Spleen (tissue), 11 donors: Measurements from ENCODE around the gene SKIC2. TPM values are rescaled to one million over a fixed set of nuclear protein-coding genes. Genes with fewer than 3 reads are reported as not detected.

Experiments
- DNase-seq: peaks from one replicate; pipeline ENCODE4 v3.0.0-alpha.2; 2020
- H3K27ac ChIP-seq, 8 donors: fragments of 200-600 bp; sonication (generic) in 7 of 8; 1 replicate in 4 of 8; 2 replicates in 4 of 8; pipeline versions ENCODE4 v1.5.0 to v1.8.0; 2016 to 2021; ENCODE audit warnings: inconsistent platforms in 4 of 8, mild to moderate bottlenecking in 4 of 8, moderate library complexity in 1 of 8
- H3K27me3 ChIP-seq, 7 donors: fragments of 200-600 bp; sonication (generic) in 6 of 7; replicated peaks in 1 of 7; 1 replicate in 4 of 7; 2 replicates in 3 of 7; pipeline versions ENCODE4 v1.5.0 to v1.8.0; 2016 to 2021; ENCODE audit warnings: inconsistent platforms in 3 of 7, mild to moderate bottlenecking in 1 of 7
- H3K36me3 ChIP-seq, 6 donors: fragments of 200-600 bp; sonication (generic) in 5 of 6; 1 replicate in 4 of 6; 2 replicates in 2 of 6; pipeline versions ENCODE4 v1.5.0 to v1.8.0; 2016 to 2021; ENCODE audit warnings: inconsistent platforms in 2 of 6
- H3K4me1 ChIP-seq, 6 donors: fragments of 200-600 bp; sonication (generic) in 5 of 6; 1 replicate in 3 of 6; 2 replicates in 3 of 6; pipeline versions ENCODE4 v1.5.0 to v1.8.0; 2016 to 2021; ENCODE audit warnings: inconsistent platforms in 3 of 6
- H3K4me3 ChIP-seq, 8 donors: fragments of 200-600 bp; sonication (generic) in 7 of 8; 1 replicate in 4 of 8; 2 replicates in 4 of 8; pipeline versions ENCODE4 v1.5.0 to v1.8.0; 2016 to 2021; ENCODE audit warnings: inconsistent platforms in 4 of 8, mild to moderate bottlenecking in 4 of 8, moderate library complexity in 2 of 8
- H3K9me3 ChIP-seq, 8 donors: fragments of 200-600 bp; sonication (generic) in 7 of 8; 1 replicate in 4 of 8; 2 replicates in 4 of 8; pipeline versions ENCODE4 v1.5.0 to v1.8.0; 2016 to 2021; ENCODE audit warnings: inconsistent platforms in 4 of 8
- POLR2A ChIP-seq, 3 donors: fragments of 450-650 bp; IDR thresholded peaks; one replicate each; pipeline ENCODE4 v1.5.1; 2017; ENCODE audit warnings: antibody characterized with exemption in 3 of 3, mild to moderate bottlenecking in 1 of 3
- POLR2AphosphoS5 ChIP-seq, 3 donors: sonication (generic); formaldehyde crosslinking; IDR thresholded peaks; one replicate each; pipeline ENCODE4 v1.5.1; 2017; ENCODE audit warnings: antibody characterized with exemption in 3 of 3
- WGBS, 5 donors: extraction: QIAGEN DNeasy Blood & Tissue Kit in 3 of 5; methylation state at CpG; one replicate each; pipeline versions ENCODE4 v1.1.5 to v1.1.7; 2013 to 2018; 5-methylcytosine and 5-hydroxymethylcytosine counted together
- intact Hi-C: fragments of 100-400 bp; cut with DNase I; formaldehyde crosslinking; loops from one replicate; pipeline ENCODE4 v1.15.0; 2023; ENCODE audit warnings: low total_unique reads
- polyA plus RNA-seq, 3 donors: library from polyadenylated mRNA; stranded (reverse); fragments of 200-250 nt; gene quantifications; one replicate each; pipeline ENCODE4 v1.2.1, GENCODE V29; 2013
- total RNA-seq, 7 donors: library from RNA; depleted of rRNA in 3 of 7; stranded (reverse); fragments of >200 nt in 3 of 7; fragmentation: NEBNext Ultra II Directional in 4 of 7; extraction: Animal tissue kit (Norgen Biotek cat#: 25700) in 4 of 7; gene quantifications; one replicate each; pipeline versions ENCODE4 v1.1.0 to v1.2.1, GENCODE V29; 2016 to 2021
- TF ChIP-seq, protein P1 (sequence below), 11 experiments: fragments of 200-600 bp in 7 of 11; fragments of 450-650 bp in 4 of 11; sonication (generic) in 4 of 11; IDR thresholded peaks in 8 of 11; conservative IDR thresholded peaks in 3 of 11; 1 replicate in 7 of 11; 2 replicates in 4 of 11; pipeline versions ENCODE4 v1.4.0 to v1.8.0; 2016 to 2021; ENCODE audit warnings: antibody characterized with exemption in 11 of 11, inconsistent platforms in 4 of 11, mild to moderate bottlenecking in 1 of 11
- donor health status: healthy with polysubstance abuse.
- donor health status: DM: no; HTN: no; CAD: no; lungs with moderate emphysema.
- donor health status: DM: no; HTN: no; CAD: no.
- donor health status: Bipolar disorder and iron deficiency.
- donor health status: healthy.
- donor health status: DM: no; HTN: no; CAD: no.
- donor health status: DM: yes; HTN: yes; CAD: no.

SKIC2 gene
- total and polyA plus RNA-seq, 10 donors, result 52.1 to 107 (median 85.2) TPM

GRCh38 chr6:31940256-31940664, 18.7 kb upstream of the SKIC2 start:
- peaks cover 0 to 32% (median 0%) of the 10 kb centered on the region in 7 donors for H3K27me3 ChIP-seq
- no peak overlapping the region for H3K27ac ChIP-seq
- H3K4me3 ChIP-seq, result no peak overlapping the region
- peak; percentile 9 for DNase-seq
- no peaks in the 10 kb centered on the region for H3K9me3 ChIP-seq
- H3K4me1 ChIP-seq, result peaks cover 0 to 7% (median 0%) of the 10 kb centered on the region in 6 donors
- no peak for TF ChIP-seq POLR2AphosphoS5 (IDR thresholded peaks at IDR 0.05)
- TF ChIP-seq, protein P1, sequence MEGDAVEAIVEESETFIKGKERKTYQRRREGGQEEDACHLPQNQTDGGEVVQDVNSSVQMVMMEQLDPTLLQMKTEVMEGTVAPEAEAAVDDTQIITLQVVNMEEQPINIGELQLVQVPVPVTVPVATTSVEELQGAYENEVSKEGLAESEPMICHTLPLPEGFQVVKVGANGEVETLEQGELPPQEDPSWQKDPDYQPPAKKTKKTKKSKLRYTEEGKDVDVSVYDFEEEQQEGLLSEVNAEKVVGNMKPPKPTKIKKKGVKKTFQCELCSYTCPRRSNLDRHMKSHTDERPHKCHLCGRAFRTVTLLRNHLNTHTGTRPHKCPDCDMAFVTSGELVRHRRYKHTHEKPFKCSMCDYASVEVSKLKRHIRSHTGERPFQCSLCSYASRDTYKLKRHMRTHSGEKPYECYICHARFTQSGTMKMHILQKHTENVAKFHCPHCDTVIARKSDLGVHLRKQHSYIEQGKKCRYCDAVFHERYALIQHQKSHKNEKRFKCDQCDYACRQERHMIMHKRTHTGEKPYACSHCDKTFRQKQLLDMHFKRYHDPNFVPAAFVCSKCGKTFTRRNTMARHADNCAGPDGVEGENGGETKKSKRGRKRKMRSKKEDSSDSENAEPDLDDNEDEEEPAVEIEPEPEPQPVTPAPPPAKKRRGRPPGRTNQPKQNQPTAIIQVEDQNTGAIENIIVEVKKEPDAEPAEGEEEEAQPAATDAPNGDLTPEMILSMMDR (IDR thresholded peaks at IDR 0.05 in 8 of 11, conservative IDR thresholded peaks at IDR 0.05 in 3 of 11), result no peak
- TF ChIP-seq POLR2A (IDR thresholded peaks at IDR 0.05), result no peak
- H3K36me3 ChIP-seq, result peaks cover 0 to 64% (median 2%) of the 10 kb centered on the region in 6 donors
- WGBS, 5 donors, result 9 to 20% (median 13%) methylated on average over 6 of the region's 6 CpGs
- intact Hi-C loops, result no loop called here

- TF ChIP-seq POLR2AphosphoS5 (IDR thresholded peaks at IDR 0.05) (no peak), POLR2A (IDR thresholded peaks at IDR 0.05) (no peak)
- TF ChIP-seq, protein P1 (IDR thresholded peaks at IDR 0.05 in 8 of 11, conservative IDR thresholded peaks at IDR 0.05 in 3 of 11), result no peak
- peaks cover 0 to 19% (median 0%) of the 10 kb centered on the region in 6 donors for H3K4me1 ChIP-seq
- H3K36me3 ChIP-seq, result peaks cover 0 to 59% (median 2%) of the 10 kb centered on the region in 6 donors
- no peak overlapping the region for H3K27ac ChIP-seq
- H3K4me3 ChIP-seq, result no peak overlapping the region
- peaks cover 0 to 36% (median 0%) of the 10 kb centered on the region in 7 donors for H3K27me3 ChIP-seq
- intact Hi-C loops, result no loop called here
- WGBS, 5 donors, result 80 to 94% (median 87%) methylated on average over 3 of the region's 3 CpGs
- no peaks in the 10 kb centered on the region for H3K9me3 ChIP-seq
- DNase-seq, result peak; percentile 52
Measured at GRCh38 chr6:31943742-31944141, 15.2 kb upstream of the SKIC2 start.

DNA sequence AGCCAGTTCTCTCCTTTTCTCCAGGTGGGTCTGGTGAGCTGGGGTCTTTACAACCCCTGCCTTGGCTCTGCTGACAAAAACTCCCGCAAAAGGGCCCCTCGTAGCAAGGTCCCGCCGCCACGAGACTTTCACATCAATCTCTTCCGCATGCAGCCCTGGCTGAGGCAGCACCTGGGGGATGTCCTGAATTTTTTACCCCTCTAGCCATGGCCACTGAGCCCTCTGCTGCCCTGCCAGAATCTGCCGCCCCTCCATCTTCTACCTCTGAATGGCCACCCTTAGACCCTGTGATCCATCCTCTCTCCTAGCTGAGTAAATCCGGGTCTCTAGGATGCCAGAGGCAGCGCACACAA, 13.8 kb upstream of the SKIC2 start:
- WGBS, 5 donors, result 72 to 88% (median 82%) methylated on average over 9 of the region's 9 CpGs
- H3K27ac ChIP-seq, result peak overlapping the region in 7 of 8 donors; percentile 57 to 79 (median 67)

More for the DNA sequence above, 13.8 kb upstream of the SKIC2 start:
- intact Hi-C loops, result no loop called here
- peaks cover 0 to 52% (median 2%) of the 10 kb centered on the region in 6 donors for H3K36me3 ChIP-seq
- H3K9me3 ChIP-seq, result no peaks in the 10 kb centered on the region
- peak; percentile 35 for DNase-seq
- peaks cover 0 to 19% (median 0%) of the 10 kb centered on the region in 6 donors for H3K4me1 ChIP-seq
- TF ChIP-seq POLR2AphosphoS5 (IDR thresholded peaks at IDR 0.05), result no peak
- no peak for TF ChIP-seq POLR2A (IDR thresholded peaks at IDR 0.05)
- TF ChIP-seq, protein P1 (IDR thresholded peaks at IDR 0.05 in 8 of 11, conservative IDR thresholded peaks at IDR 0.05 in 3 of 11), result no peak
- H3K4me3 ChIP-seq, result peak overlapping the region in 1 of 8 donors; percentile 6
- peaks cover 0 to 36% (median 0%) of the 10 kb centered on the region in 7 donors for H3K27me3 ChIP-seq
